H1 (cell line): ENCODE data around the gene SPANXN5.
"Not testable (repeated sequence)": the region's sequence is repeated elsewhere in the genome, so short reads cannot be mapped to it uniquely, and the experiment has no call there.

Experiments
- CTCF ChIP-seq, 3 experiments: IDR thresholded peaks; 1 replicate in 2 of 3; 2 replicates in 1 of 3; pipeline versions ENCODE4 v1.5.1 to v1.6.1; 2011; ENCODE audit warnings: low read length in 3 of 3, mild to moderate bottlenecking in 3 of 3, inconsistent platforms in 2 of 3, low read depth in 1 of 3, moderate library complexity in 1 of 3; ENCODE audit not compliant: insufficient read depth in 1 of 3; ENCODE audit errors: control extremely low read depth in 1 of 3
- JUN ChIP-seq: IDR thresholded peaks from 2 replicates; pipeline ENCODE4 v1.6.1; 2011; ENCODE audit warnings: low read depth, mild to moderate bottlenecking, improper control_type of control experiment, low read length
- POLR2A ChIP-seq, 2 experiments: IDR thresholded peaks; 1 replicate in 1 of 2; 2 replicates in 1 of 2; pipeline ENCODE4 v1.6.1; 2011; ENCODE audit warnings: low read depth in 2 of 2, low read length in 2 of 2, mild to moderate bottlenecking in 2 of 2; ENCODE audit errors: control extremely low read depth in 1 of 2
- POLR2AphosphoS5 ChIP-seq: IDR thresholded peaks from 2 replicates; pipeline ENCODE4 v1.6.1; 2011; ENCODE audit warnings: low read depth, low read length
- SUZ12 ChIP-seq: fragments of 200-600 bp; sonication (generic); IDR thresholded peaks from 2 replicates; pipeline ENCODE4 v1.6.1; 2012; ENCODE audit warnings: mild to moderate bottlenecking, inconsistent platforms, low read length, moderate library complexity, mixed read lengths
- TCF12 ChIP-seq: IDR thresholded peaks from 2 replicates; pipeline ENCODE4 v1.6.1; 2011; ENCODE audit warnings: low read depth, mild to moderate bottlenecking, low read length
- ZNF274 ChIP-seq: IDR thresholded peaks from 2 replicates; pipeline ENCODE4 v1.7.0; 2012; ENCODE audit warnings: low read length, borderline replicate concordance; ENCODE audit errors: extremely low read depth

- TF ChIP-seq SUZ12; POLR2A (IDR thresholded peaks at IDR 0.05; ENCODE audit: control extremely low read depth in 1 of 2, low read depth in 2 of 2, low read length in 2 of 2); CTCF (IDR thresholded peaks at IDR 0.05; ENCODE audit: control extremely low read depth in 1 of 3, insufficient read depth in 1 of 3, low read depth in 1 of 3, low read length in 3 of 3); JUN; POLR2AphosphoS5; TCF12; ZNF274: not testable (repeated sequence)
Measured at GRCh38 chrX:52765983-52766382, 31.2 kb downstream of the SPANXN5 start.
